ENCODE measurements around the gene EFTUD2. TPM values are rescaled to one million over a fixed set of nuclear protein-coding genes. Genes with fewer than 3 reads are reported as not detected.

EFTUD2 gene
- total and polyA plus RNA-seq, 2 of the 13 experiments (the other 11 are each of a cell fraction or from before 2014, with no cell fraction given), result 111 to 137 TPM

GRCh38 chr17:44911133-44912001, 12.1 kb upstream of the EFTUD2 start (continued):
- no peak for TF ChIP-seq HNF4A (CRISPR knock-in tag; IDR thresholded peaks at IDR 0.05)
- TF ChIP-seq NRL (CRISPR knock-in tag; IDR thresholded peaks at IDR 0.05; ENCODE audit: borderline replicate concordance), result no peak
- TF ChIP-seq ZNF552 (CRISPR knock-in tag; IDR thresholded peaks at IDR 0.05; ENCODE audit: borderline replicate concordance), result no peak
- no peak for TF ChIP-seq FOXK1 (CRISPR knock-in tag; IDR thresholded peaks at IDR 0.05; ENCODE audit: borderline replicate concordance, low read depth)
- TF ChIP-seq ZBTB10 (CRISPR knock-in tag; IDR thresholded peaks at IDR 0.05; ENCODE audit: borderline replicate concordance), result no peak
- no peak for TF ChIP-seq ZNF362 (CRISPR knock-in tag; IDR thresholded peaks at IDR 0.05; ENCODE audit: borderline replicate concordance)
- TF ChIP-seq DNMT1 (CRISPR knock-in tag; IDR thresholded peaks at IDR 0.05), result 0 out of 2 replicates have a peak, but pooled peaks have one; percentile 61
- no peak for TF ChIP-seq ZNF709 (CRISPR knock-in tag; IDR thresholded peaks at IDR 0.05)
- peak; percentile 54; the same call in 1 of the 2 replicates for TF ChIP-seq ZNF124 (CRISPR knock-in tag; IDR thresholded peaks at IDR 0.05)
- no peak for TF ChIP-seq ZNF567 (CRISPR knock-in tag; IDR thresholded peaks at IDR 0.05; ENCODE audit: borderline replicate concordance)
- TF ChIP-seq THAP11 (CRISPR knock-in tag; IDR thresholded peaks at IDR 0.05), result no peak
- TF ChIP-seq IRX3 (CRISPR knock-in tag; IDR thresholded peaks at IDR 0.05; ENCODE audit: borderline replicate concordance, low read depth), result no peak
- no peak for TF ChIP-seq ZBTB21 (CRISPR knock-in tag; IDR thresholded peaks at IDR 0.05)
- no peak for TF ChIP-seq TBL1XR1 (IDR thresholded peaks at IDR 0.05; ENCODE audit: borderline replicate concordance, low read length, partially characterized antibody)
- TF ChIP-seq PAX8 (CRISPR knock-in tag; IDR thresholded peaks at IDR 0.05; ENCODE audit: borderline replicate concordance), result no peak
- TF ChIP-seq BCLAF1 (IDR thresholded peaks at IDR 0.05), result no peak
- TF ChIP-seq ZNF260 (CRISPR knock-in tag; IDR thresholded peaks at IDR 0.05; ENCODE audit: borderline replicate concordance, low read depth), result no peak
- no peak for TF ChIP-seq MBD4 (IDR thresholded peaks at IDR 0.05; ENCODE audit: borderline replicate concordance, low read length)
- no peak for TF ChIP-seq ZFP36L2 (CRISPR knock-in tag; IDR thresholded peaks at IDR 0.05)
- TF ChIP-seq ZNF331 (CRISPR knock-in tag; IDR thresholded peaks at IDR 0.05), result peak; percentile 50; the same call in 1 of the 2 replicates
- TF ChIP-seq ZBTB38 (CRISPR knock-in tag; IDR thresholded peaks at IDR 0.05), result no peak
- no peak for TF ChIP-seq SIN3A (IDR thresholded peaks at IDR 0.05; ENCODE audit: borderline replicate concordance, low read depth, low read length)
- TF ChIP-seq ZNF451 (CRISPR knock-in tag; IDR thresholded peaks at IDR 0.05), result no peak
- no peak for TF ChIP-seq KLF9 (CRISPR knock-in tag; IDR thresholded peaks at IDR 0.05; ENCODE audit: low read depth)
